Measurements from ENCODE around the gene P2RY12.

Gene P2RY12

DNA sequence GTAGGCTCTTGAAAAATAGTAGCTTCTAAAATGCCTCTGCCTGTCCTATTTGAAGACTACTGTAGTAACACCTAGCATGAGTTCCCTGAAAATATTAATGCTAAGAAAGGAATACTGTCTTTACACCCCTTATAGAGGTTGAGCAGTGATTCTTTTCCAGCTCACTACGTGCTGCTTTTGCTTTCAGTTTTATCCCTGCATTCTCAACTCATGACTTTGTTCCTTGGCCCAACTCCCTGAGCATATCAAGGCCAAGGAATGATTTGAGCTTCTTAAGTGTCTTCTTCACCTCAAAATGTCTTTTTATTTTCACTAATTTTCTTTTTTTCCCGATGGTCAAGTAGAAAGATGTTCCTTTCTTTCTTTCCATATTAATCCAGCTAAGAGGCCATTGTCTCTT, 38.7 kb downstream of the P2RY12 start:
- no peak overlapping the region for H3K4me3 ChIP-seq (IDR thresholded peaks at IDR 0.05; ENCODE audit: insufficient read depth, low read depth, low read length)
- H4K20me1 ChIP-seq (ENCODE audit: insufficient read depth): no peaks in the 10 kb centered on the region
- H3K4me1 ChIP-seq (ENCODE audit: low read depth, poor library complexity, severe bottlenecking): no peaks in the 10 kb centered on the region
- TF ChIP-seq, protein P1, sequence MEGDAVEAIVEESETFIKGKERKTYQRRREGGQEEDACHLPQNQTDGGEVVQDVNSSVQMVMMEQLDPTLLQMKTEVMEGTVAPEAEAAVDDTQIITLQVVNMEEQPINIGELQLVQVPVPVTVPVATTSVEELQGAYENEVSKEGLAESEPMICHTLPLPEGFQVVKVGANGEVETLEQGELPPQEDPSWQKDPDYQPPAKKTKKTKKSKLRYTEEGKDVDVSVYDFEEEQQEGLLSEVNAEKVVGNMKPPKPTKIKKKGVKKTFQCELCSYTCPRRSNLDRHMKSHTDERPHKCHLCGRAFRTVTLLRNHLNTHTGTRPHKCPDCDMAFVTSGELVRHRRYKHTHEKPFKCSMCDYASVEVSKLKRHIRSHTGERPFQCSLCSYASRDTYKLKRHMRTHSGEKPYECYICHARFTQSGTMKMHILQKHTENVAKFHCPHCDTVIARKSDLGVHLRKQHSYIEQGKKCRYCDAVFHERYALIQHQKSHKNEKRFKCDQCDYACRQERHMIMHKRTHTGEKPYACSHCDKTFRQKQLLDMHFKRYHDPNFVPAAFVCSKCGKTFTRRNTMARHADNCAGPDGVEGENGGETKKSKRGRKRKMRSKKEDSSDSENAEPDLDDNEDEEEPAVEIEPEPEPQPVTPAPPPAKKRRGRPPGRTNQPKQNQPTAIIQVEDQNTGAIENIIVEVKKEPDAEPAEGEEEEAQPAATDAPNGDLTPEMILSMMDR (conservative IDR thresholded peaks at IDR 0.05; ENCODE audit: low read depth, low read length): no peak
- no peak overlapping the region for H3K27ac ChIP-seq
- H2AFZ ChIP-seq (ENCODE audit: low read depth): no peak overlapping the region
- no peak overlapping the region for H3K4me2 ChIP-seq
- no peaks in the 10 kb centered on the region for H3K36me3 ChIP-seq (ENCODE audit: insufficient read depth)
- H3K27me3 ChIP-seq (ENCODE audit: insufficient read depth, low read depth): no peaks in the 10 kb centered on the region
- H3K9ac ChIP-seq: no peak overlapping the region
- H3K79me2 ChIP-seq (ENCODE audit: insufficient read depth, low read depth): no peaks in the 10 kb centered on the region

DNA sequence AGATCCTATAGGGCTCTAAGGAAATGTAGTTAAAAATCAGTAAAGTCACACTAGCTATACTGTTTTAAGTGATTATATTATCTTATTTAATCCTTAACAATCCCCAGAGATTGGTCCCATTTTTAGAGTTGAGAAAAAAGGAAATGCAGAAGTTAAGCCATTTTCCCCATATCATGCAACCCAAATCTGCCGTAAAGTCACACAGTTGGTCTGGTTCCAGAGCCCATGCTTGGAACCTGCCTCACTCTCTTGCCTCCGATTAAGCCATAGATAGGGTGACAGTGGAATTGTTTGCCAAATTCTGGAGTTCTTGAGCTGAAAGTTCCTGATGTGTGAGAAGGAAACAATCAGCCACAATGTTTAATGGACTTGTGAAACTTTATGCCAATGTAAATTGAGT, 52.9 kb downstream of the P2RY12 start:
- no peak overlapping the region for H2AFZ ChIP-seq (ENCODE audit: low read depth)
- H3K4me2 ChIP-seq: no peak overlapping the region
- no peaks in the 10 kb centered on the region for H3K27me3 ChIP-seq (ENCODE audit: insufficient read depth, low read depth)
- no peak overlapping the region for H3K27ac ChIP-seq
- no peaks in the 10 kb centered on the region for H3K4me1 ChIP-seq (ENCODE audit: low read depth, poor library complexity, severe bottlenecking)
- no peak overlapping the region for H3K9ac ChIP-seq
- TF ChIP-seq, protein P1 (conservative IDR thresholded peaks at IDR 0.05; ENCODE audit: low read depth, low read length): no peak
- H4K20me1 ChIP-seq (ENCODE audit: insufficient read depth): no peaks in the 10 kb centered on the region
- no peaks in the 10 kb centered on the region for H3K36me3 ChIP-seq (ENCODE audit: insufficient read depth)
- no peaks in the 10 kb centered on the region for H3K79me2 ChIP-seq (ENCODE audit: insufficient read depth, low read depth)
- H3K4me3 ChIP-seq (IDR thresholded peaks at IDR 0.05; ENCODE audit: insufficient read depth, low read depth, low read length): no peak overlapping the region

DNA sequence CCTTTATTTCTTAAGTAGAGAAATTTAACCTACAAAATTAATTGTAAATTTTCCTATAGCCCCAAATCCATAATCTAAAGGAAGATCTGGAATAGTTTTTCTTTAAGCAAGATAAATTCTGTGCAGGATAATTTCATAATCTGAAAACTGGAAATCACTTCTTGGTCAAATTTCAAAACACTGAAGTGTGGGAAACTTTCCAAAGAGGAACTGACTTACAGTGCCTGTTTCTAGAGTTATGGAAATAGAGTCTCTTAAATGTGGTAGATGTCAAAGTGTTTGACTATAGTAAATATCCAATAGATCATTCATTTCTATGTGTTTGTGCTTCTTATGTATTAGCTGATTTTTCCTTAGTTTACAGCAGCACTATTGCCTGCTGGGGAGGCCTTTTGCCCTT, 53.7 kb downstream of the P2RY12 start:
- Histone ChIP-seq H3K4me2 (no peak overlapping the region), H3K9ac (no peak overlapping the region), H3K4me3 (IDR thresholded peaks at IDR 0.05; ENCODE audit: insufficient read depth, low read depth, low read length) (no peak overlapping the region), H3K27ac (no peak overlapping the region), H3K79me2 (ENCODE audit: insufficient read depth, low read depth) (no peaks in the 10 kb centered on the region), H3K27me3 (ENCODE audit: insufficient read depth, low read depth) (no peaks in the 10 kb centered on the region), H2AFZ (ENCODE audit: low read depth) (no peak overlapping the region), H3K36me3 (ENCODE audit: insufficient read depth) (no peaks in the 10 kb centered on the region), H3K4me1 (ENCODE audit: low read depth, poor library complexity, severe bottlenecking) (no peaks in the 10 kb centered on the region), H4K20me1 (ENCODE audit: insufficient read depth) (no peaks in the 10 kb centered on the region)
- TF ChIP-seq, protein P1 (conservative IDR thresholded peaks at IDR 0.05; ENCODE audit: low read depth, low read length): no peak

DNA sequence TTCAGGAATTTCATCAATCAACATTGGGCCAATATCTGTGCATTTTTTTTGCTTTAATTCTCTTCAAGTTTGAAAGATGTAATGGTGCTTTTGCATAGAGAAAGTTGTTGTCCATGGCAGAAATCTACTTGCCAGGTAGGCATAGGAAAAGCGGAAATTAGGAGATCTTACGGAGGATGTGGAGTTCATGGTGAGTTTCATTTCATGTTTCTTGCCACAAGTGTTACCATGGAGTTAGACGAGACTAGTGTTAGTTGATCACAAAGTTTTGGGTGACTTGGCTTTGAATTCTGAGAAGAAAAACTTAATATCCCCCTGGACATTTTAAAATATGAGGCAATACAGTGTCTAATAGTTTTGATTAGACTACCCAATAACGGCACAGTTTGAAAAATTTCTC, 54.2 kb downstream of the P2RY12 start:
- Histone ChIP-seq H3K79me2 (ENCODE audit: insufficient read depth, low read depth) (no peaks in the 10 kb centered on the region), H3K4me3 (IDR thresholded peaks at IDR 0.05; ENCODE audit: insufficient read depth, low read depth, low read length) (no peak overlapping the region), H3K9ac (no peak overlapping the region), H3K4me2 (no peak overlapping the region), H3K4me1 (ENCODE audit: low read depth, poor library complexity, severe bottlenecking) (no peaks in the 10 kb centered on the region), H3K27ac (no peak overlapping the region), H4K20me1 (ENCODE audit: insufficient read depth) (no peaks in the 10 kb centered on the region), H3K36me3 (ENCODE audit: insufficient read depth) (no peaks in the 10 kb centered on the region), H3K27me3 (ENCODE audit: insufficient read depth, low read depth) (no peaks in the 10 kb centered on the region), H2AFZ (ENCODE audit: low read depth) (no peak overlapping the region)
- TF ChIP-seq, protein P1 (conservative IDR thresholded peaks at IDR 0.05; ENCODE audit: low read depth, low read length): no peak

DNA sequence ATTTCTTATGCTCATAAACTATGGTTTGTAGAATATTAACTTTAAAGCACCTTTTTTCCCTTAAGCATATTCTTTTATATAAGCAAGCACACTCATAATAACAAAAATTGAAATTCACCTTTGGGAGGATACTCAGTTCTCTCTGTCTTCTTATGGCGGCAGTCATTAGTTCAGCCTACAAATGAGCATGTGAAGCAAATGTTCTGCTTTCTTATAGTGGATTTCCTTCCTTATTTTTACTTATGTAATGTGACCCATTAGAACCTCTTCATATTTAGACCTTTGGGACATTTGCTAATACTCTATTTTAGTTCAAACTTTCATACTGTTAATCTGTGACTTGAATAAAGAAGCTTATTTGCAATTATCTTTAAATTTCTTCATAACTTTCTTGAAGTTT, 55.2 kb downstream of the P2RY12 start, which contains the start of gene P2RY13:
Gene P2RY13 (minus strand): TSS at position 187 of the 400 bp plus-strand sequence. CDS start 21 bp downstream, at position 166.
- Histone ChIP-seq H2AFZ (ENCODE audit: low read depth) (no peak within 1 kb of the TSS), H3K79me2 (ENCODE audit: insufficient read depth, low read depth) (no peaks in the 10 kb centered on the region), H4K20me1 (ENCODE audit: insufficient read depth) (no peaks in the 10 kb centered on the region), H3K27me3 (ENCODE audit: insufficient read depth, low read depth) (no peaks in the 10 kb centered on the region), H3K36me3 (ENCODE audit: insufficient read depth) (no peaks in the 10 kb centered on the region), H3K4me1 (ENCODE audit: low read depth, poor library complexity, severe bottlenecking) (no peaks in the 10 kb centered on the region), H3K9ac (no peak within 1 kb of the TSS), H3K4me3 (IDR thresholded peaks at IDR 0.05; ENCODE audit: insufficient read depth, low read depth, low read length) (no peak within 1 kb of the TSS), H3K4me2 (no peak within 1 kb of the TSS), H3K27ac (no peak within 1 kb of the TSS)
- TF ChIP-seq, protein P1 (conservative IDR thresholded peaks at IDR 0.05; ENCODE audit: low read depth, low read length): no peak

Measured in KMS-11 (cell line).